22Rv1 (cell line): ENCODE measurements around the gene FLACC1.
"Not testable (repeated sequence)": the region's sequence is repeated elsewhere in the genome, so short reads cannot be mapped to it uniquely, and the experiment has no call there.

Experiments
- H3K27ac ChIP-seq: fragments of 450-650 bp; 2 replicates; pipeline ENCODE4 v1.5.1; 2017
- CTCF ChIP-seq: fragments of 450-650 bp; IDR thresholded peaks from 2 replicates; pipeline ENCODE4 v1.5.1; 2017; ENCODE audit warnings: mild to moderate bottlenecking
- ZFX ChIP-seq: fragments of 450-650 bp; IDR thresholded peaks from 2 replicates; pipeline ENCODE4 v1.6.1; 2017; ENCODE audit warnings: antibody characterized with exemption, borderline replicate concordance

Gene FLACC1

GRCh38 chr2:201254081-201254730 lies 102.9 kb downstream of the FLACC1 start:
- TF ChIP-seq CTCF = no peak
- no peak for TF ChIP-seq ZFX
- no peak overlapping the region for H3K27ac ChIP-seq

GRCh38 chr2:201250741-201251140 lies 106.4 kb downstream of the FLACC1 start:
- H3K27ac ChIP-seq = no peak overlapping the region
- TF ChIP-seq ZFX (no peak), CTCF (no peak)

GRCh38 chr2:201249889-201250288 lies 107.3 kb downstream of the FLACC1 start:
- TF ChIP-seq ZFX = no peak
- no peak for TF ChIP-seq CTCF
- H3K27ac ChIP-seq = no peak overlapping the region

GRCh38 chr2:201248288-201248844 lies 108.8 kb downstream of the FLACC1 start:
- no peak overlapping the region for H3K27ac ChIP-seq

GRCh38 chr2:201246280-201246679 lies 110.9 kb downstream of the FLACC1 start:
- TF ChIP-seq ZFX (no peak), CTCF (no peak)
- no peak overlapping the region for H3K27ac ChIP-seq

More at GRCh38 chr2:201248288-201248844, 108.8 kb downstream of the FLACC1 start:
- no peak for TF ChIP-seq ZFX
- TF ChIP-seq CTCF = no peak

- H3K27ac ChIP-seq = no peak overlapping the region
- no peak for TF ChIP-seq CTCF
- no peak for TF ChIP-seq ZFX
Observed at GRCh38 chr2:201244829-201245228, 112.3 kb downstream of the FLACC1 start.

GRCh38 chr2:201242571-201243277 lies 114.4 kb downstream of the FLACC1 start:
- TF ChIP-seq ZFX (no peak), CTCF (no peak)

GRCh38 chr2:201239167-201239935 lies 117.8 kb downstream of the FLACC1 start:
- not testable (repeated sequence) for H3K27ac ChIP-seq

More at GRCh38 chr2:201242571-201243277, 114.4 kb downstream of the FLACC1 start:
- no peak overlapping the region for H3K27ac ChIP-seq
